ENCODE data around the gene TNFRSF13B. TPM values are rescaled to one million over a fixed set of nuclear protein-coding genes. Genes with fewer than 3 reads are reported as not detected.

The TNFRSF13B gene
- total RNA-seq, 1 experiment from 2014 or later, result not detected

- CTCF ChIA-PET, result no interaction called here
- Histone ChIP-seq H3K9me2 (ENCODE audit: insufficient read depth) (no peaks in the 10 kb centered on the region), H3K9me3 (ENCODE audit: control insufficient read depth in 1 of 2, insufficient read depth in 1 of 2, low read depth in 1 of 2, low read length in 2 of 2) (no peaks in the 10 kb centered on the region), H3K4me1 (ENCODE audit: control insufficient read depth in 1 of 2, insufficient read depth in 2 of 2, low read length in 2 of 2) (peaks cover 15 to 49% of the 10 kb centered on the region in 2 experiments), H4K20me1 (ENCODE audit: insufficient read depth) (no peaks in the 10 kb centered on the region), H3K27ac (ENCODE audit: low read depth, low read length) (no peak overlapping the region), H3K79me2 (ENCODE audit: insufficient read depth, low read length) (no peaks in the 10 kb centered on the region), H3K9ac (ENCODE audit: low read length) (no peak overlapping the region), H3K36me3 (ENCODE audit: control insufficient read depth in 1 of 2, insufficient read depth in 2 of 2, low read length in 2 of 2) (no peaks in the 10 kb centered on the region), H2AFZ (ENCODE audit: low read depth, low read length, poor library complexity, severe bottlenecking) (no peak overlapping the region), H3K4me3 (replicated peaks in 1 of 2; ENCODE audit: low read depth in 1 of 2, low read length in 2 of 2) (no peak overlapping the region), H3K27me3 (ENCODE audit: insufficient read depth, low read length) (no peaks in the 10 kb centered on the region), H3K4me2 (ENCODE audit: low read length) (peak overlapping the region; percentile 27)
- intact Hi-C loops (cut with micrococcal nuclease), result no loop called here
- TF ChIP-seq CTCF (IDR thresholded peaks at IDR 0.05 in 2 of 3, conservative IDR thresholded peaks at IDR 0.05 in 1 of 3; ENCODE audit: borderline replicate concordance in 1 of 3, insufficient read depth in 1 of 3, low read depth in 2 of 3, low read length in 2 of 3), result no peak
- TF ChIP-seq REST (IDR thresholded peaks at IDR 0.05; ENCODE audit: low read depth), result no peak
- TF ChIP-seq FOSL1 (IDR thresholded peaks at IDR 0.05; ENCODE audit: low read depth), result no peak
- RAD21 ChIA-PET (ENCODE audit: low non-redundant PET in 1 of 2, low total read pairs in 2 of 2, uncharacterized antibody in 2 of 2, unreplicated experiment in 2 of 2), result no interaction called here
- POLR2A ChIA-PET, result no interaction called here
- ATAC-seq, result no peak
- no TSS peak for BruUV-seq (replicated peaks)
- no peak for DNase-seq (ENCODE audit: low read depth, low spot score)
These were observed 16.9 kb upstream of the TNFRSF13B start for GRCh38 chr17:16988749-16989229.
